ENCODE results near the gene SLC6A11.

DNA sequence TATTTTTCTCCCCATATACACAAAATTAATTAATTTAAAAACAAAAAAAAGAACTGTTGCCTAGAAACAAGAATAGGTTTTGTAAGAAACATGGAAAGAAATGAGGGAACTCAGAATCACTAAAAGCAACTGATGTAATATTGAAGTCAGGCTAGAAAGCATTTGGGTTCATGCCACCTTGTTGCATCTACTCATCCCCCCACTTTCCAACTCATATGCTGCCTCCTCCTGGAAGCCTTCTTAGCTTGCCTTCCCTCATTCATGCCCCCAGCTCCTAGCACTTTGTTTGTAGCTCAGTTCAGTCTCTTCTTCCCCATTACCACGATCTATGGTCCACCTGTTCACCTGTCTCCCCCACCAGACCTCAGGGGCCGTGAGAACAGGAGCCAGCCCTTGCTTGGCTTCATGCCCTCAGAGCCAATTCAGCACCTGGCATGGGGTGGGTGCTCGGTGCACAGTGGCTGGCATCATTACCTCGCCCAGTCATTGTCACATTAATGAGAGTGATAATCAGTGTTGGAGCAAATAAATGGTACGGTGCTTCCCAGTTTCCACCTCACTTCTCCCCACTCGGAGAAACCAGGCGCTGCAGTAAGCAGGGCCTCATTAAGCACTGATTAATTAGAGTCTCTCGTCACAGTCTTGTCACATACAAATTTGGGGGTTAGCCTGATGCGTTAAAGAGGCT is 114.1 kb downstream of the SLC6A11 start:
- TF ChIP-seq, protein P1, sequence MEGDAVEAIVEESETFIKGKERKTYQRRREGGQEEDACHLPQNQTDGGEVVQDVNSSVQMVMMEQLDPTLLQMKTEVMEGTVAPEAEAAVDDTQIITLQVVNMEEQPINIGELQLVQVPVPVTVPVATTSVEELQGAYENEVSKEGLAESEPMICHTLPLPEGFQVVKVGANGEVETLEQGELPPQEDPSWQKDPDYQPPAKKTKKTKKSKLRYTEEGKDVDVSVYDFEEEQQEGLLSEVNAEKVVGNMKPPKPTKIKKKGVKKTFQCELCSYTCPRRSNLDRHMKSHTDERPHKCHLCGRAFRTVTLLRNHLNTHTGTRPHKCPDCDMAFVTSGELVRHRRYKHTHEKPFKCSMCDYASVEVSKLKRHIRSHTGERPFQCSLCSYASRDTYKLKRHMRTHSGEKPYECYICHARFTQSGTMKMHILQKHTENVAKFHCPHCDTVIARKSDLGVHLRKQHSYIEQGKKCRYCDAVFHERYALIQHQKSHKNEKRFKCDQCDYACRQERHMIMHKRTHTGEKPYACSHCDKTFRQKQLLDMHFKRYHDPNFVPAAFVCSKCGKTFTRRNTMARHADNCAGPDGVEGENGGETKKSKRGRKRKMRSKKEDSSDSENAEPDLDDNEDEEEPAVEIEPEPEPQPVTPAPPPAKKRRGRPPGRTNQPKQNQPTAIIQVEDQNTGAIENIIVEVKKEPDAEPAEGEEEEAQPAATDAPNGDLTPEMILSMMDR (IDR thresholded peaks at IDR 0.05) = no peak
- TF ChIP-seq EP300 (IDR thresholded peaks at IDR 0.05) (no peak), POLR2A (IDR thresholded peaks at IDR 0.05) (no peak), POLR2AphosphoS5 (IDR thresholded peaks at IDR 0.05) (no peak)

All from upper lobe of left lung (tissue), 4 donors.